ENCODE results near the gene TAS2R3.
A peak's percentile ranks its signal among the peaks of the same experiment; 100 is the strongest.
"Not testable (repeated sequence)": the region's sequence is repeated elsewhere in the genome, so short reads cannot be mapped to it uniquely, and the experiment has no call there.

Gene TAS2R3

DNA sequence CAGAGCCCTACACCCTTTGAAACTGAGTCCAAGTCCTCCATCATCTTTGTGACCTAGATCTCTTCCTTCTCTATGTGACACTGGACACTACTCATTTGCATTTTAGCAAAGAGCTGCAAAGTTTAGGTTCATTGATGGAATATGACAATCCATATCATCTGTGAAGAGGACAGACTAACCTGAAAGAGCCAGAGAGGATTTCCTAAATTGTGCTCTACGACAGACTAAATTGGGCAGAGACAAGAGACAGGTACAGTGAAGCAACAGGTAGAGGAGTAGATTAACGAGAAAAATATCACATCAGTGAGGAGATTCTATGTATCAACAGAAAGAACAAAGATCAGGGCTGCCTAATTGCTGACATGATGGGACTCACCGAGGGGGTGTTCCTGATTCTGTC, at the start of gene TAS2R3:
TSS of gene TAS2R3 (plus strand) at position 301 of the 400 bp plus-strand sequence. CDS start at position 363, 62 bp downstream.
- no peak for DNase-seq

DNA sequence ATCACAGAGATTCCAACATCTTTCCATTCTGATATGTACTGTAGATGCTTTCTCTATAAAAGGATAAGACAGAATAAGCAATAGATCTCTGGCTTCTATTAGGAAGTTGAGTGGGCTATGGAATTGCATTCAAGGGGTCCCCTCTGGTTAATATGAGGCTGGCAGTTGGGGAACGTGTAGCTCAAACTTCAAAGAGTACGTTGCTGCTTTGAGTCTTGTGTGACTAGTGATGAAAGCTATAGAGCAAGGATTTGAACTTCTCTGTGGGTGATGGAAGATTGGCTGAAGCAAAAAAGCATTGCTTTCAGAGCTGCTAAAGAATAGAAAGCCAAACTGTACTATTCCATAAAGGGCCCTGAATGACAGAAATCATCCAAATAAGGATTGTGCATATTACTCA, 49.3 kb upstream of the TAS2R3 start:
- no peak for DNase-seq

DNA sequence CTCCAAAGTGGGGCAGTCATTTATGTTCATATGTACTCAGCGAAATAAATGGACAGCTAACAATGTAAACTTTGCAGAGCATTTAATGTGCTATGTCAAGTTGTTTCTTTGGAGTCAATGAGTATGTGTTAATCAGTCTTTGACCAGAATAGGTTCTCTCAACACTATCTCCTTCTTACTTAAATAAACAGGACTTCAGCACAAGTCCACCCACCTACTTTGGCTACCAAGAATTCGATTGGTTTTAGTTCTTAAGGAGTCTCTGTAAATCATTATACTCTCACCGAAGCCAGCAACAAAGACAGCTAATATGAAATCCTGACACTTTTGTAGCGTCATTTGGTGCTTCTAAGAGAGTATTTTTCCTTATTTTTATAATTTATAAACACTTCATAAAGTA, 48.9 kb upstream of the TAS2R3 start:
- no peak for DNase-seq

- no peak for DNase-seq
Measured at GRCh38 chr7:141715794-141716689, 47.9 kb upstream of the TAS2R3 start.

- DNase-seq, result no peak
Measured at GRCh38 chr7:141717450-141717849, 46.4 kb upstream of the TAS2R3 start.

- no peak for DNase-seq
Measured at GRCh38 chr7:141722529-141722928, 41.4 kb upstream of the TAS2R3 start.

DNA sequence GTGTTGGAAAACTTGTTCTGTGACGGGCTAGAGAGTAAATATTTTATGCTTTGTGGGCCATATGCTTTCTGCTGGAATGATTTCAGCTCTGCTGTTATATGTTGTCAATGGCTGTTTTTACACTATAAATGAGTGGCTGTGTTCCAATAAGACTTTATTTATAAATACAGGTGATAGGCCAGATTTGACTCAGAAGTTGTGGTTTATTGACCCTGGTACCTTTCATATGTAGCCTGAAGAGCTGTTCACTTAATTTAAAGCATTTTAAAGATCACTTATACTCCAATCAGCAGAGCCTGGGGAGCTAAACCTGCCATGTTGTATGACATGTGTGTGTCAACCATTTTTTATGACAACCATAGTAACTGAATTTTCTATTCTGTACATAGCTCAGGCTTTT, 34.9 kb upstream of the TAS2R3 start:
- no peak for DNase-seq

- no peak for DNase-seq
Measured at GRCh38 chr7:141731476-141732149, 32.3 kb upstream of the TAS2R3 start.

GRCh38 chr7:141737118-141737835, 26.6 kb upstream of the TAS2R3 start:
- DNase-seq, result peak; percentile 9

GRCh38 chr7:141737836-141738591, 25.9 kb upstream of the TAS2R3 start, which contains the start of gene SSBP1:
Gene SSBP1 (plus strand): TSS chr7:141738358. CDS start chr7:141739167, 809 bp downstream.
- DNase-seq, result peak; percentile 90

GRCh38 chr7:141738592-141739013, 25.3 kb upstream of the TAS2R3 start:
- no peak for DNase-seq

DNA sequence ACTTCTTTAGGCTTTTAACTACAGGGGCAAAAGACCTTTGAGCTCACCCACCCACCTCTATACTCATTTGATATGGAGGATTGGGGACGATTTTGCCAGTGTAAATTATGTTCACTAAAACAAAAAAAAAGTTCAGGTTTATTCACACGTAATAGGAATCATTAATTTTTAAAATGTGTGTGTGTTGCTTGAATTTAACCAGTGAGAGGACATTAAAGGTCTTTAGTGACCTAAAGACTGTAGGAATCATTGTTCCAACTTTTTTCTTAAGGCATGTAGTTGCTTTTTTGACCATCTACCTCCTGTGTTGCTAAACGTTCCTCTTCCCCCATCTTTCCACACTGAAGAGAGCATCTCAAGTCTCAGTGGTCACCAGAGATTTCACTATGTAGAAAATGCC, 24.6 kb upstream of the TAS2R3 start:
- DNase-seq, result no peak

DNA sequence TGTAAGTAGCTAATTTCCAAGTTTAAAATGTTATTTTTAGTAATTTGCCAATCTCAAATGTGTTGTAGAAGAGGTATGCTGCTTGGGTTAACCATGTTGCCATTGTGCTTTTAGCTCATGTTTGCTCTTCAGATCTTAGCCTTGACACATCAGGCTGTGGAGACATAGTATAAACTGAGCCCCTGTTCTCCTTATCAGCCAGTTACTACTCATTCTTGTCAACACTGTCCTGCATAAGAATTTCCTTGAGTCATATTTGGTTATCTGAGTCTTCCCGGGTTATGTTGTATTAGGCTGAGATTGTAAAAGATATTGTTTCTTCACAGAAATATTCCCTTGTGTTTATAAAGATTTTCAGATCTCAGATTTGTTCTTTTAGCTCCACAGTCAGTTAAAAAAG, 21.7 kb upstream of the TAS2R3 start:
- no peak for DNase-seq

GRCh38 chr7:141744131-141744530, 19.8 kb upstream of the TAS2R3 start:
- DNase-seq, result no peak

GRCh38 chr7:141748396-141748795, 15.5 kb upstream of the TAS2R3 start:
- no peak for DNase-seq

GRCh38 chr7:141751904-141752303, 12.0 kb upstream of the TAS2R3 start:
- not testable (repeated sequence) for DNase-seq

DNA sequence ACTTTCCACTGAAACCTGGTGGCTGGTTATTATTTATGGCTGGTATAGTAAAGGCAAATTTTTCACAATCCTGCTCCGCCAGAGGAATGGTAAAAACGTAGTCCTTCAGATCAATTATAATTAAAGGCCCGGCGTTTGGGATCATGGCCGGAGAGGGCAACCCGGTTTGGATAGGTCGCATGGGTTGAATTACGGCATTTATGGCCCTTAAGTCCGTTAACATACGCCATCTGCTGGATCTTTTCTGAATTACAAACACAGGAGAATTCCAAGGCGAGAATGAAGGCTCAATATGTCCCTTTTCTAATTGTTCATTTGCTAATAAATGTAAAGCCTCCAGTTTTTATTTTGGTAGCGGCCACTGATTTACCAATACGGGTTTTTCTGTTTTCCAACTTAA, 11.3 kb upstream of the TAS2R3 start:
- DNase-seq, result no peak

DNA sequence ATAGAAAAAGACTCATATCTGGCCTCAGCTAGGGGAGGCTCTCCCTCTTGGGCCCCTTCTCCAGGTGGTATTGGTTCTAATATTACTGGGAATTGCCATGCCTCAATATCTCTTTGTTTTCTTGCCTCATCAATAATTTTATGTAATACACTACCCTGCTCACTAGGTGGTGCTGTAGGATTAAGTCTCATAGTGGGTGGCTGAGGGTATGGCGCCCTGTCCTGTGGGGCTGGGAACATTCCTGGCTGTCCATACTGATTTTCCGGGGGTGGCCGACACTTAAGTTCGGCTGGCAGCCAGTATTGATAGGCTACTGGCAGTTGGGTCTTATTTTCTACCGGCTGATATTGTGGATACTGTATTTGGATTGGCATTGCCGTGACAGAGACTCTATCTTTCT, 9.0 kb upstream of the TAS2R3 start:
- DNase-seq, result no peak

GRCh38 chr7:141770083-141770583, 6.2 kb downstream of the TAS2R3 start:
- DNase-seq, result not testable (repeated sequence)

DNA sequence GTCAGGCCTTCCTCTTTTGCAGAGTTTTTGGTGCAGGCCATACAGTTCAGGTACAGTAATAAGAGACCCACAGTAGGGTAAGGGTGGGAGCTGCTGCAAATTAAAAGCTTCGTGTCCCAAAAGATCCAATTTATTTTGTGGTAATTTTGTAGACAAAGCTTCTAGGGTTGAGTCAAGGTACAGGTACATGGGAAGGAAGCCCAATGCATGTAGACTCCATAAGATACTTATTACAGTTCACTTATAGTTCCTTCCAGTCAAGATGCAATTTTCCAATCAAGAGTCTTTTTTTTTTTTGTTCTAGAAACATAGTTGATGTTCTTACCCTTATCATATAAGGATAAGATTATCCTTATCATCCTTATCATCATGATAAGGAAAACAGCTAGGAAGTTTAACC, 12.5 kb downstream of the TAS2R3 start, which contains the start of gene TAS2R4:
TSS of gene TAS2R4 (plus strand) at position 301 of the 400 bp plus-strand sequence. CDS start 1,815 bp downstream, outside the sequence.
- DNase-seq, result no peak

DNA sequence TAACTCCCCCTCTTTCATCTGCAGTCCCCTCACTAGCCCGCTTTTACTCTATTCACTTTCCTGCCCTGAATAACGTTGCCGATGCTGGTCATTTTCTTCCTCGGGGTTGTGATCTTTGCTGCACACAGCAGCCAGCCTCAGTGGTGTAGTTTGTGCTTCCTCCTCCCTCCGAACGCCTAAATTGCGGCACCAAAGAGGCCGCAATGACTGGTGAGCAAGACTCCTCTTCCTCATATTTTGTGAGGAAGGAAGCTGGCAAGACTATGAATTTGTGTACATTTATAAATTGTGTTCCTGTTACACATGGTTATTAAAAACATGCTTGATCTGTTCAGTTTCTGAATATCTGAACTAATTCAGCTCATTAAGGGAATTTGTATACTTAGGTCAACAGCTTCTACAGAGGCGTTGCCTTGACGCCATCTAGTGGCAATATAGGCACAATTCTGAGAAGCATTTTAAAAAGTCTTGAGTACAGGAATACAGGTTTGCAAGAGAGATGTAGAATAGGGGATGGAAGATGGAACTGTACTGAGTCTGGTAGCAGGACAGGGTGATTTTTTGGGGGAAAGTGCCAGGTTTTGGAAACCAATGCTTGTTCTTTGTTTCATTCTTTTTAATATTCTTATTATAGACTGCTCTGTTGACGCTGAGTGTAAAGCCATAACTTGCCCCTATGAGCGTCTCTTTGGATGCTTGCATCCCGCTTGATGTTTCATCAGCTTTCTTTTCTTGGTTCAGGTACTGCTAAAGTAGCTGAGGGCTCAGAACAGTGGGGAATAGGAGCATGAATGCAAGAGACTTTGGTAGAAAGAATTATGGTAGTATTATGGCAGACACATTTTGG, 22.0 kb downstream of the TAS2R3 start:
- peak; percentile 50 for DNase-seq

All from NCI-H2029 (cell line).